Measurements from ENCODE around the gene ACSF3.

Gene ACSF3

DNA sequence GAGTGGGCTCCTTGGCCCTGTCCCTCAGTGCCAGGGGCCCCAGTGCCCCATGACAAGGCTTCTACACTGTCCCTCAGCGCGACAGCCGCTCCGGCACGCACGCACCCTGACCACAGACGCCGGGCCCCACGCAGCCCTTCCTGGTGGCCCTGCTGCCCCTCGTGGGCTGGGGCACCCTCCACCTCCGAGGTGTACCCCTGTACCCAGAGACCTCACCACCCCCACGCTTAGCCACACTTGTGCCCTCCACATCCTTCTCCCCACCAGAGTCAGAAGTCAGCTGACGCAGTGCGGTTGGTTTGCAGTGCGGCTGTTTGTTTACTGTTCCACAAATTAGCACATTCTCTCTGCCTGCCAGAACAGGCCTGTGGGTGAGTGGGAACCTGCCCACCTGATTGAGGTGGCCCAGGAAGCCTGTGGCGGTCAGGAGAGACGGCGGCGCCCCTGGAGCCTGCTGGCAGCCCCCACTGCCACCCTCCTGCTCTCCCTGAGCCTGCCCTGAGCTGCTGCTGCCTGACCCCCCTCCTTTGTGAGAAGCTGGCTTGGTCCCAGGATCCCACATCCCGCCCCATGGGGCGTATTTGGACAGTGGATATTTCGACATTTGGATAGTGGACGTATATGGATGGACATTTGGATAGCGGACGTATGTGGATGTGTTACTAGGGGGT lies 39.9 kb downstream of the ACSF3 start:
- DNase-seq = no peak

DNA sequence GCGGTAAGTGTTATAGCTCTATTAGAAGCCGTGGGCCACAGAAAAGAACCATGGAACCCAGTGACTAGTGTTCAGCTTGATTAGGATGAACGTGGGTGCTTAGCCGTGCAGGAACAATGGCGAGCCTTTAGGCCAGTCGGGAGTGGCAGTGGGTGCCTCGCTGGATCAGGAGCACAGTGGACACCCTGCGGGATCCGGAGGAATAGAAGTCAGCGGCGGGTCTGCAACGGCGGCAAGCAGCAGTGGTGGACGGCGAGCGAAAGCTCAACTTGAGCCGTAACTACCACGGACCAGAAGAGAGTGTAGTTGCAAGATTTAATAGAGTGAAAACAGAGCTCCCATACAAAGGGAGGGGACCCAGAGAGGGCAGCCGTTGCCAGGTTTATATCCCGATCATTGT lies 40.6 kb downstream of the ACSF3 start:
- DNase-seq = no peak

- DNase-seq = no peak
Observed at GRCh38 chr16:89135166-89135565, 41.5 kb downstream of the ACSF3 start.

DNA sequence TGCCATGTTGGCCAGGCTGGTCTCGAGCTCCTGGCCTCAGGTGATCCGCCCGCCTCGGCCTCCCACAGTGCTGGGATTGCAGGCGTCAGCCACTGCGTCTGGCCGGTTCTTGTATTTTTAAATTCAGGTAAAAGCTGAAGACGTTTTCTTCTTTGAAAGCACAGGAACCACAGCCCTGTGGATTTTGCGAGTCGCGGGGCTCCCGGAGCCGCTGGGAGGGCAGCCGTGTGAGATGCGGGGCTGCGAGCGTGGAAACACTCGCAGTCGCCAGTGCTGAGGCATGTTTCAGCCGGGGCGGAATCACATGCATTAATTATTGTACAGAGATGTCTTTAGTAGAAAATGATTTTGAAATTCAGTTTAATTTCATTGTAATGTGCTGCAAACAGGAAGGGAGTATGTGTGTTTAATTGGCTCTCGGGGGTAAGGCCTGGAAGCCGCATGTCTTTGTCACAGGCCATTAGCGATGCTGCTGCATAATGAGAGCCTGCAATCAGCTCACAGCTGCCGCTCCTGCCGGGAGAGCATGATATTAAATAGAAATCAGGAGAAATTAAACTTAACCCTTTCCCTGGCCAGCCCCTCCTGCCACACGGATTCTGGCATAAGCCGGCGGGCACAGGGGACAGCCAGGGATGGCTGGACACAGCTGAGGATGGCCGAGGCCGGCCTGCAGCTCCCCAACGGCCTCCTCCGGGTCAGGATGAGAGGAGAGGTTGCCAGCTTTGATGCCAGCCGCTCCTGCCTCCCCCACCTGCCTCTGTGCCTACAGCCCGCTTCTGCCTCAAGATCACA lies 42.5 kb downstream of the ACSF3 start:
- peak; percentile 68 for DNase-seq

- no peak for DNase-seq
Observed at GRCh38 chr16:89136931-89137330, 43.3 kb downstream of the ACSF3 start.

GRCh38 chr16:89137666-89138512 lies 44.2 kb downstream of the ACSF3 start:
- no peak for DNase-seq

DNA sequence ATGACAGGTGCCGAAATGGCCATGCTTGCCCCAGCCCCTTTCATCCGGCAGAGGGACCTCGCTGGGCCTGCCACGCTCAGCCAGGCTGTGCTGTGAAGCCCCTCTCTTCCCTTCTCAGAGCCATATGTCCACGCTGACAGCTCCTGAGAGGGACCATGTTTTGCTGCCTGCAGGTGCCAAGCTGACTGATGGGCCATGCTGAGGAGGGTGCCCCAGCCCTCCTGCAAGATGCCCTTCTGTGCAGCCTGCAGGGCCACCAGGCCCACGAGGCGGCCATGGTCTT lies 44.8 kb downstream of the ACSF3 start:
- no peak for DNase-seq

GRCh38 chr16:89138843-89139520 lies 45.3 kb downstream of the ACSF3 start:
- no peak for DNase-seq

DNA sequence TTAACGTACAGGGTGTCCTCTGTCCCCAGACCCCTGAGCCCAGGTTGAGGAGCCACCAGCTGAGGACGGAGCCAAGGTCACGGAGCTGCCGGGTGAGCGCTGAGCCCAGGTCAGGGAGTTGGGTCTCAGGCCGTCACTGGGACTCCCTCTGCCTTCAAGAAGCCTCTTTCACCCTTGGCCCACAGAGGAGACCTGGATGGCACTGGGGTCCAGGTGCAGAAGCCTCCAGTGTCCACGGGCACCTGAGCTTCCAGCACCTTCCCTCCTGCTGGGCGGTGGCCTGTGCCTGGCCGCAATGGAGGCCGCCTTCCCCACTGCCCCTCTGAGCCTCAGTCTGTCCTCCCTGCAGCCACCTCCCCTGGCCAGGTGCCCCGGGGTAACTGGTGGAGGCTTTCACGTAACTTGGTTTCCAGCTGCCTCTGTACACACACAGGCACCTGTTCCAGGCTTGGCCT lies 46.3 kb downstream of the ACSF3 start:
- DNase-seq = no peak

- DNase-seq = no peak
Observed at GRCh38 chr16:89140401-89140800, 46.7 kb downstream of the ACSF3 start.

DNA sequence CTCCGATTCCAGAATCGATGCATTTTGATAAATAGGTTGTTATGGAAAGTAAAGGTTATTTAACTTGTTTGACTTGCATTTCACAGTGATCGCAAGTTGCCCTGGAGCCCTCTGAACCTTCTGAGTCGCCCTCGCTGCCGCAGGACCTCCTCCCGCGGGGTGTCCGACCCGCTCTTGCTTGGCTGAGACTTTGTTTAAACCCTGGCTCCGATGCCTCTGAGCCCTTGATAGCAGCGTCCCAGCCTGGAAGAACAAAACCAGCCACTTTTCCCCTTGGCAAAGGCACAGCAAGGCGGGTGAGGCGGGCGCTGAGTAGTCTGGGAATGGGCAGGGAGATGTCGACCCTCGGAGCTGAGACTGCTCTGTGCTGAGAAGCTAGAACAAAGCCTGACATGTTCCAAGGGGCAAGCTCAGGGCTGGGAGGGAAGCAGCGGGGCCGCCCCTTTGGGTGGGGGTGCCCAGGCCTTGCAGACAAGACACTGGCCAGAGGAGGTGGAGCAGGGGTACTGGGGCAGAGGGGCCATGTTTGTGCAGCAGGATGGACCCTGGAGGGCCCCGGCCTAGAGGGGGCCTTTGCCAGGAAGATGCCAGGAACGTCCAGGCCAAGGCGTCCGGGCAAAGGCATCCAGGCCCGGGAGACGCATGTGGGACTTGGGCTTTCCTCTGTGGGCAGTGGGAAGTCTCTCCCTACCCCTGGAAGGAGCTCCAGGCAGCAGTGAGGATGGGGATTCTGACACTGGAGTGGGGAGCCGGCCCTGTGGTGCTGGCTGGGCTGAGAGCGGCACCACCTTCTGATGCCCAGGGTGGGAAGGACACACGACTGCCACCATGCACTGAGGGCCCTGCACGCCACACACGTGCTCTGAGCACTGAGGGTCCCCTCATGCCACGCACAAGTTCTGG lies 47.6 kb downstream of the ACSF3 start:
- no peak for DNase-seq

DNA sequence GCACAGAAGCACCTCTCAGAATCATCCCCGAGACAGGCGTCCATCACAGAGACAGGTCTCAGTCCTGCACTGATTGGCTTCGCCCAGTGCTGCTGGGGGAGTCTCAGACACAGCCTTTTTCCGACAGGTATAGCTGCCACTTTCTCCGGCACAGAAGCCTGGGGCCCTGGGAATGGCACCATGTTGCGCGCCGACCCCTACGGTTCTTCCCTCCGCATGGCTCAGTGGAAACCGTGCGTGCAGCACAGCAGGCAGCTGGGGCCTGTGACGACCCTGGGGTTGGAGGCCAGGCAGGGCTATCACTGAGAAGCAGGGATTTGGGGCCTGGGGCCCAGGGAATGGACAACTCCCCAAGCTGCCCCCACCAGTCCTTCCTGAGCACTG lies 48.2 kb downstream of the ACSF3 start:
- no peak for DNase-seq

DNA sequence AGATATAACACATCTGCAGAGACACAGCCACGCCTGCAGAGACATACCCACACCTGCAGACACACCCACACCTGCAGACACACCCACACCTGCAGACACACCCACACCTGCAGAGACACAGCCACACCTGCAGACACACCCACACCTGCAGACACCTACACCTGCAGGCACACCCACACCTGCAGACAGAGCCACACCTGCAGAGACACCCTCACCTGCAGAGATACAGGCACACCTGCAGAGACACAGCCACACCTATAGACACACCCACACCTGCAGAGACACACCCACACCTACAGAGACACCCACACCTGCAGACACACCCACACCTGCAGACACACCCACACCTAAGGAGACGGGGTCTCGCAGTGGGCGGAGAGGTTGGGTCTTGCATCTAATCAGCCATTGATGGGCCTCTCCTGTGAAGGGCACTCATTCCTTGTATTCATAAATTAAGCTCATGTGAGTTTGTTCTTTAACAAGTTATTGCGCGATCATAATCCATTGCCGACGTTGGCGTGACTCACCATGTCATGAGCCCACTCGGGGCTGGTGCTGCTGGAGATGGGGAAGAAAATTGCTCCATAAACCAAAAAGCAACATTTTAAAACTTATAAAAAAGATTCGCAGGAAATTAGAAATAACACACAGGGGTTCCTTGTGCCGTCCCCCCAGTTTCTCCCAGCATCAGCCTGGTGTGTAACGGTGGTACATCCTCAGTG lies 49.0 kb downstream of the ACSF3 start:
- DNase-seq = no peak

GRCh38 chr16:89143201-89143741 lies 49.6 kb downstream of the ACSF3 start:
- DNase-seq = no peak

- no peak for DNase-seq
Observed at GRCh38 chr16:89143911-89144675, 50.4 kb downstream of the ACSF3 start.

GRCh38 chr16:89144681-89145080 lies 51.0 kb downstream of the ACSF3 start:
- DNase-seq = no peak

DNA sequence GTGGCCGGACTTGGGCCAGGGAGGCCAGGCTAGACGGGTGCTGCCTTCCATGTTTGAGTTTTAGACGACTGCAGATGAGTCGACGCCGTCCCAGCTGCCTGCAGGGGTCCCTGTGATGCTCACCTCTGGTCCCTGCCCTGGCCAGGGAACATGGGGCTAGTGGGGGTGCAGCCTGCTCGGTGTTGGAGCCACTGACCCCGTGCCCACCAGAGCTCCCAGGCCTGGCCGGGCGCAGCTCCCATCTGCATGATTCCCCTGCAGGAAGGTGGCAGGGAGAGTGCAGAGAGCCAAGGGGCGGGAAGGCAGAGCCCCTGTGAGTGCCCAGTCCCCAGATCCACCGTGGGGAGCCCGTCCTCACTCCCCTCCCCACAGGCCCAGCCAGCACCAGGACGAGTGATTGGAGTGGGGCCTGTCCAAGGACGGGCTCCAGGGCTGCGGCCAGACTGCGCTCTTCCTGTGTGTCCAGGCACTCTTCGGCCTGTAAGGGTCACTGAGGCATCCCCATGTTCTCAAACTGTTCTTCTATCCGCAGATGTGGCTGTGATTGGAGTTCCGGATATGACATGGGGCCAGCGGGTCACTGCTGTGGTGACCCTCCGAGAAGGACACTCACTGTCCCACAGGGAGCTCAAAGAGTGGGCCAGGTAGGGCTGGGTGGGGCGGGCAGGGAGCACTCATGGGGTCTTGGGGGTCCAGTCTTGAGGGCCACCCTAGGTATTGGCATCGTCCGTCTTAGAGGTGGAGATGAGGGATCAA lies 51.9 kb downstream of the ACSF3 start:
- DNase-seq = no peak

DNA sequence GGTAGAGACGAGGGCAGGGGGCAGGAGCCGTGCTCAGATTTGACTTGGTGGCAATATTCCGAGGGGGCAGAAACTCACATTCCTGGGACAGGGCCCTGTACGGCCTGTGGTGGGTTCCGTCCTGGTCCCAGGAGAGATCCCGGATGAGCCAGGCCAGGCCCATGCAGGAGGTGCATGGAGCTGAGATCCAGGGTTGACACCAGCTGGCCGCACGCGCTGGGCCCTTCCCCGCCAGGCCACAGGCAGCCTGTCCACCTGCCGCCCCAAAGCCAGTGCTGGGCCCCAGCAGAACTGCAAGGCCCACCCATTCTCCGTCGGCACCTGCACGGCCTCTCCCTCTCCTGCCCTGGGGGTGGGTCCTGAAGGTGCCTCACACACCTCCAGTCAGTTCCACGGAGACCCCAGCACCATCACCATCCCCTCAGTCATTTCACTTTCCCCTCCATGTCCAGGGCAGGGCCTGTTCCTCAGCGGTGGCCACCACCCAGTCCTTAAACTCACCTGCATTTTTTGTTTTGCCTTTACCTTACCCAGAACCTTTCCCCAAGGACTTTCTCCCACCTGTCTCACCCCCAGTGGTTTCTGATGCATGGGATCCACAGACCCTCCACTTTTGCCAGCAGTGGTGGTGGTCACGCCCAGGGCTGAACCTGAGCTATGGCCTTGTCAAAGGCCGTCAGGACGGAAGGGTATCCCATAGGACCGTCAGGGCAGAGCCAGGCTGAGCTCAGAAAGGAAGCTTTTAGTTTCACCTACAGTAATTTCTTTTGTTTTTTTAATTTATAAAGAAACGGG lies 52.8 kb downstream of the ACSF3 start:
- DNase-seq = no peak
